Measurements from ENCODE around the gene AKT3.

AKT3 gene

DNA sequence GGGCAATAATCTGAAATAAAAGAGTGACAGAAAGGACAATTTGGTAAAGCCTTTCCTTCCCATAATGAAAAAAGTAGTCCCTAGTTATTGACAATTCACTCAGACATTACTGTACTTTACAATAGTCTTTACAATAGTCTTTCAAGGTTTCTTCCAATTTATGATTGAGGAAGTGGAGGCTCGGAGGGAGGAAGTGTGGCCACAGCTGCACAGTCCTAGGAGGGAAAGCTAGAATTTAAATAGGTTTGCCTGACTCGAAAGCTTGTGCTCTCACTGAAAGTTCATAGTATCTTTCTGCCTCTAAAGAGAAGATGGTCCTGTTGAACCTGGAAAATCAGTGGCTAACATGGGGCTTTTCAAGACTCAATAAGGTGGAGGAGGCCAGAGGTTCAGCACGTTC is 391.0 kb downstream of the AKT3 start:
- TF ChIP-seq, protein P1, sequence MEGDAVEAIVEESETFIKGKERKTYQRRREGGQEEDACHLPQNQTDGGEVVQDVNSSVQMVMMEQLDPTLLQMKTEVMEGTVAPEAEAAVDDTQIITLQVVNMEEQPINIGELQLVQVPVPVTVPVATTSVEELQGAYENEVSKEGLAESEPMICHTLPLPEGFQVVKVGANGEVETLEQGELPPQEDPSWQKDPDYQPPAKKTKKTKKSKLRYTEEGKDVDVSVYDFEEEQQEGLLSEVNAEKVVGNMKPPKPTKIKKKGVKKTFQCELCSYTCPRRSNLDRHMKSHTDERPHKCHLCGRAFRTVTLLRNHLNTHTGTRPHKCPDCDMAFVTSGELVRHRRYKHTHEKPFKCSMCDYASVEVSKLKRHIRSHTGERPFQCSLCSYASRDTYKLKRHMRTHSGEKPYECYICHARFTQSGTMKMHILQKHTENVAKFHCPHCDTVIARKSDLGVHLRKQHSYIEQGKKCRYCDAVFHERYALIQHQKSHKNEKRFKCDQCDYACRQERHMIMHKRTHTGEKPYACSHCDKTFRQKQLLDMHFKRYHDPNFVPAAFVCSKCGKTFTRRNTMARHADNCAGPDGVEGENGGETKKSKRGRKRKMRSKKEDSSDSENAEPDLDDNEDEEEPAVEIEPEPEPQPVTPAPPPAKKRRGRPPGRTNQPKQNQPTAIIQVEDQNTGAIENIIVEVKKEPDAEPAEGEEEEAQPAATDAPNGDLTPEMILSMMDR (IDR thresholded peaks at IDR 0.05; ENCODE audit: poor library complexity, severe bottlenecking): no peak
- ATAC-seq (ENCODE audit: low read depth) (no peak), DNase-seq (ENCODE audit: low spot score) (no peak)
- Histone ChIP-seq H3K27me3 (ENCODE audit: insufficient read depth, poor library complexity, severe bottlenecking) (no peaks in the 10 kb centered on the region), H3K27ac (ENCODE audit: poor library complexity, severe bottlenecking) (no peak overlapping the region), H3K4me3 (ENCODE audit: severe bottlenecking) (no peak overlapping the region), H3K4me1 (ENCODE audit: insufficient read depth, poor library complexity, severe bottlenecking) (no peaks in the 10 kb centered on the region), H3K36me3 (ENCODE audit: low read depth) (no peaks in the 10 kb centered on the region), H3K9me3 (ENCODE audit: severe bottlenecking) (no peaks in the 10 kb centered on the region)

DNA sequence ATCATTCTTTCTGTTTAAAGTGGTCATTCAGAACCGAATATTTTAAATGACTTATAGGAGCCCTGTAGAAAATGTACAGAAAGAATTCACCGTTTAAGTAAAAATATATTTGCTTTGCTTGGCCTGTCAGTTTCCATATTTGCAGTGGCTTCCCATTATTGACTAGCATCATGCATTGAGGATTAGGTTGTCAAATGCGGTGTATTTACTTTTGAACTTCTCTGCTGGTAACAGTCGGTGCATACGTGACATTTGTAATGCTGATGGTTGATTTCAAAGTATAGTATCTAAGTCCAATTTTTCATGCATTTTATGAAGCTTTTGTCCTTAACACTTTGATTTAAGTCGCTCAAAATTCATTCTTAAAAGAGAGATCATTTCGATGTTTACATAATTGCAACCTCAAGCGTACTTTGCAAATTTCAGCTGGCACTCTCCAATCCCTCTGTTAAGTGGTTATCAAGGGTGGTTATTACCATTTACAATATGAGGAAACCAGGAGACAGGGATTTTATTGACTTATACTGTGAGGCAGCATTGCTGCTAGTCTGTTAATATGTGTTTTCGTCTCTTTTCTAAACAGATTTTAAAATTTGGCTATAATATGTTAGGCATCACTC is 392.6 kb downstream of the AKT3 start:
- no peak for DNase-seq (ENCODE audit: low spot score)
- no peak overlapping the region for H3K27ac ChIP-seq (ENCODE audit: poor library complexity, severe bottlenecking)
- no peaks in the 10 kb centered on the region for H3K36me3 ChIP-seq (ENCODE audit: low read depth)
- H3K27me3 ChIP-seq (ENCODE audit: insufficient read depth, poor library complexity, severe bottlenecking): no peaks in the 10 kb centered on the region
- no peak for ATAC-seq (ENCODE audit: low read depth)
- H3K9me3 ChIP-seq (ENCODE audit: severe bottlenecking): no peaks in the 10 kb centered on the region
- TF ChIP-seq, protein P1 (IDR thresholded peaks at IDR 0.05; ENCODE audit: poor library complexity, severe bottlenecking): no peak
- H3K4me1 ChIP-seq (ENCODE audit: insufficient read depth, poor library complexity, severe bottlenecking): no peaks in the 10 kb centered on the region
- H3K4me3 ChIP-seq (ENCODE audit: severe bottlenecking): no peak overlapping the region

DNA sequence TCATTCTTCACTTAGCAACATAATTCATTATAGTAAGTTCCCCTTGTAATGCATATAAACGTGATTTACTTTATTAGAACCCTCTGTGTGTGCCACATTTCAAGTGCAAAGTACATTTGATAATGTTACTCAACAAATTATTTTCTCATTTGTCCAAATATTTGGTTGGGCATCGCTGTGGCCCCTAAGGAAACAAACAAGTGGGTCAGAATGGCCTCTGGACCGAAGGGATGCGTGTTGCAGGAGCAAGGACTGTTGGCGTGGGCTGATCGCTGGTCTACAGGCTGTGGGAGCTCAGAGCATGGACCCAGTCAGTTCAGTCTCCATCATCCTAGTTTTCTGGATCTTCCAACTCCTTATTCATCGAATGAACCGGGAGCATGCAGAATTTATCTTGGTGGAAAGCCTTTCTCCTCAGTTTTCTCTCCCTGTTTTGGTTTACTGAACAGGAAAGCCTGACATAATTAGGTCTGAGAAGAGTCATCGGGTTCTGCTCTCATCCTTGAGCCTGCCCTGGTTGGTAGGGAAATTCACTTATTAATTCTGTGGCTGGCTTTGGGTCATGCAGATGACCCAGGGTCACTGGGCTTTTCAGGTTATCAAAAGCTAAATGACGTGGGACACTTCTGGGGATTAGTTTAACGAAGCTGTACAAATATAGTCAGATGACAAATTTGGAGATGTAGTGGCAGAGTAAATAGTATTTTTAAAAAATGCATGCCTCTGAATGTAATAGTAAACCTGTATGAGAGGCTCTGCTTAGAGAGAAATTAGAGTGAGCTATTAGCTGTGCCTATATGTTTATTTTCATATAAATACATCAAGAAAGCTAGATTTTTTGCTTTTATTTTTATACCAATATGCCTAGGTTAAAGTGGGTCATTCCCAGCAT is 394.0 kb downstream of the AKT3 start:
- no peak for DNase-seq (ENCODE audit: low spot score)
- Histone ChIP-seq H3K27me3 (ENCODE audit: insufficient read depth, poor library complexity, severe bottlenecking) (no peaks in the 10 kb centered on the region), H3K36me3 (ENCODE audit: low read depth) (no peaks in the 10 kb centered on the region), H3K4me1 (ENCODE audit: insufficient read depth, poor library complexity, severe bottlenecking) (no peaks in the 10 kb centered on the region), H3K27ac (ENCODE audit: poor library complexity, severe bottlenecking) (no peak overlapping the region), H3K9me3 (ENCODE audit: severe bottlenecking) (no peaks in the 10 kb centered on the region), H3K4me3 (ENCODE audit: severe bottlenecking) (no peak overlapping the region)
- TF ChIP-seq, protein P1 (IDR thresholded peaks at IDR 0.05; ENCODE audit: poor library complexity, severe bottlenecking): no peak
- no peak for ATAC-seq (ENCODE audit: low read depth)

DNA sequence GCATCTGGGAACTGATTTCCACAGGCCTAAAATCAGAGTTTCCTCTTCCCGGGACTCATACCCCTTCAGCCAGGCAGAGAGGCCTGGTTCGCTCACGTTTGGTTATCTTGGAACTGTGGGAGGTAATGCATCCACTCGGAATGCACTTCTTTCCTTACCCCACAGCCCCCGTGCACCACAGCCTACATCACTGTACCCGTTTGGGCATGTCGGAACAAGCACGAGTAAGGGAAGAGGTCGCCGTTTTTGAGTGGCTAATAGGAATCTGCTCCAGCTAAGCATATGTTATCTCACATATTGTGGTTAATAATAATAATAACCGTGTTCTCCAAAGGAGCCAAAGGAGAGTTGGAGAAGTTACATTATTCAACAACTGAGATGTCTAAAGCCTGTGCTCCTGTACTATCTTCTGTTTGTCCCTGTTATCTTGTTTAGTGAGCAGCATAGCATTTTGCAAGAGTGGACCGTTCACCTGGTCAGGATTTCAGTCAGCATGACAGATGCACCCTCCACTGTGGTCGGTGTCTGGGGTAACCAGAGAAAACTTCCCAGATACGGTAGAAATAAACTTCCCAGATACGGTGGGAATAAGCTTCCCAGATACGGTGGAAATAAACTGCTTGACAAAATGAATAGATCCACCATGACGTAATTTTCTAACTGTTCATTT is 395.6 kb downstream of the AKT3 start:
- no peak overlapping the region for H3K4me3 ChIP-seq (ENCODE audit: severe bottlenecking)
- DNase-seq (ENCODE audit: low spot score) (no peak), ATAC-seq (ENCODE audit: low read depth) (no peak)
- no peaks in the 10 kb centered on the region for H3K9me3 ChIP-seq (ENCODE audit: severe bottlenecking)
- TF ChIP-seq, protein P1 (IDR thresholded peaks at IDR 0.05; ENCODE audit: poor library complexity, severe bottlenecking): no peak
- H3K36me3 ChIP-seq (ENCODE audit: low read depth): no peaks in the 10 kb centered on the region
- H3K27me3 ChIP-seq (ENCODE audit: insufficient read depth, poor library complexity, severe bottlenecking): no peaks in the 10 kb centered on the region
- no peaks in the 10 kb centered on the region for H3K4me1 ChIP-seq (ENCODE audit: insufficient read depth, poor library complexity, severe bottlenecking)
- H3K27ac ChIP-seq (ENCODE audit: poor library complexity, severe bottlenecking): no peak overlapping the region
